ENCODE measurements around the gene CCDC121. TPM values are rescaled to one million over a fixed set of nuclear protein-coding genes. Genes with fewer than 3 reads are reported as not detected.
A peak's percentile ranks its signal among the peaks of the same experiment; 100 is the strongest.

Gene CCDC121
- total RNA-seq, 1 experiment from 2014 or later = 4.2 TPM

- DNase-seq (ENCODE audit: low spot score) = no peak
- in situ Hi-C loops (cut with HindIII; ENCODE audit: low sequenced_read_pairs) = no loop called here
Measured at GRCh38 chr2:27588308-27588707, 40.5 kb downstream of the CCDC121 start.

- DNase-seq (ENCODE audit: low spot score) = no peak
- in situ Hi-C loops (cut with HindIII; ENCODE audit: low sequenced_read_pairs) = no loop called here
Measured at GRCh38 chr2:27587025-27587424, 41.8 kb downstream of the CCDC121 start.

GRCh38 chr2:27584597-27584996, 44.2 kb downstream of the CCDC121 start:
- in situ Hi-C loops (cut with HindIII; ENCODE audit: low sequenced_read_pairs) = no loop called here
- DNase-seq (ENCODE audit: low spot score) = no peak

GRCh38 chr2:27583390-27583915, 45.4 kb downstream of the CCDC121 start:
- in situ Hi-C loops (cut with HindIII; ENCODE audit: low sequenced_read_pairs) = no loop called here
- DNase-seq (ENCODE audit: low spot score) = no peak

GRCh38 chr2:27582695-27583389, 46.0 kb downstream of the CCDC121 start, which contains the start of gene ZNF512:
TSS of gene ZNF512 (plus strand) at chr2:27583042. CDS start at chr2:27583113, 71 bp downstream.
- in situ Hi-C loops (cut with HindIII; ENCODE audit: low sequenced_read_pairs) = no loop called here

GRCh38 chr2:27582129-27582694, 46.6 kb downstream of the CCDC121 start:
- peak; percentile 1 for DNase-seq (ENCODE audit: low spot score)
- in situ Hi-C loops (cut with HindIII; ENCODE audit: low sequenced_read_pairs) = no loop called here

More at GRCh38 chr2:27582695-27583389, 46.0 kb downstream of the CCDC121 start, which contains the start of gene ZNF512:
- DNase-seq (ENCODE audit: low spot score) = peak; percentile 86

- no peak for DNase-seq (ENCODE audit: low spot score)
- in situ Hi-C loops (cut with HindIII; ENCODE audit: low sequenced_read_pairs) = no loop called here
Measured at GRCh38 chr2:27581417-27582128, 47.2 kb downstream of the CCDC121 start.

Other genes with a start within 250 kb of the CCDC121 start
- 20.4 and 23.3 TPM in 2 replicates for gene ZNF513, start 248.3 kb downstream of the CCDC121 start, total RNA-seq (2014; rRNA removed; shearing (Covaris generic))
- gene PPM1G, start 219.4 kb downstream of the CCDC121 start, total RNA-seq (2014; rRNA removed; shearing (Covaris generic)) = 178 and 244 TPM in 2 replicates
- 92.4 and 108 TPM in 2 replicates for gene NRBP1, start 200.4 kb downstream of the CCDC121 start, total RNA-seq (2014; rRNA removed; shearing (Covaris generic))
- gene KRTCAP3, start 186.6 kb downstream of the CCDC121 start, total RNA-seq (2014; rRNA removed; shearing (Covaris generic)) = not detected in 2 replicates
- gene IFT172, start 139.3 kb downstream of the CCDC121 start, total RNA-seq (2014; rRNA removed; shearing (Covaris generic)) = 4.4 and 9.4 TPM in 2 replicates
- gene FNDC4, start 133.8 kb downstream of the CCDC121 start, total RNA-seq (2014; rRNA removed; shearing (Covaris generic)) = 4.0 and 5.2 TPM in 2 replicates
- not detected in 2 replicates for gene GCKR, start 132.2 kb downstream of the CCDC121 start, total RNA-seq (2014; rRNA removed; shearing (Covaris generic))
- not detected in 2 replicates for gene ZNF512, start 46.0 kb downstream of the CCDC121 start, total RNA-seq (2014; rRNA removed; shearing (Covaris generic))
- 45.7 and 63.6 TPM in 2 replicates for gene GPN1, start within 50 bp of the CCDC121 start, total RNA-seq (2014; rRNA removed; shearing (Covaris generic))
- gene SUPT7L, start 34.6 kb upstream of the CCDC121 start, total RNA-seq (2014; rRNA removed; shearing (Covaris generic)) = 19.0 and 29.8 TPM in 2 replicates
- gene SLC4A1AP, start 34.9 kb upstream of the CCDC121 start, total RNA-seq (2014; rRNA removed; shearing (Covaris generic)) = 36.1 and 41.5 TPM in 2 replicates
- gene MRPL33, start 142.7 kb upstream of the CCDC121 start, total RNA-seq (2014; rRNA removed; shearing (Covaris generic)) = 68.1 and 139 TPM in 2 replicates